AG09319 (cell line): ENCODE measurements around the gene NECAB3.

Experiments used
- DNase-seq: peaks from one replicate; pipeline ENCODE4 v3.0.0-alpha.2; 2010; ENCODE audit warnings: low read depth; ENCODE audit errors: extremely low read depth
- TF ChIP-seq, protein P1 (sequence below): IDR thresholded peaks from 2 replicates; pipeline ENCODE4 v1.5.1; 2011; ENCODE audit warnings: low read depth, mild to moderate bottlenecking, inconsistent platforms, low read length, moderate library complexity

NECAB3 gene

DNA sequence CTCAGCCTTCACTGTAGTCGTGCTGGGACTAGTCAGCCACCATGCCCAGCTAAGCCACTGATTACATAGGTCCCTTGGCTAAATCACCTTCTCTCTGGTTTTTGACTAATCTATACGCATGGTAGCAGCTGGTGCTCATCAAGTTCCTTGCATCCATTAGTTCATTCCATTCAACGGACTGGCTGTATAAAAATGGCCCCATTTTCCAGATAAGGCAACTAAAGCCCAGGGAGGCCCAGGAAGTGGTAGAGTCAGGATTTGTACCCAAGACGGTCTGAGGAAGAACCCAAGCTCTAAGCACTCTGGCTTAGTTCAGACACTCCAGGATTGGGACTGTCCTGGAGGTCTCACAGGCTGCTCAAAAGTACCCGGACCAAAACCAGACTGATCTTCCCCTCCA lies 7.1 kb upstream of the NECAB3 start:
- TF ChIP-seq, protein P1, sequence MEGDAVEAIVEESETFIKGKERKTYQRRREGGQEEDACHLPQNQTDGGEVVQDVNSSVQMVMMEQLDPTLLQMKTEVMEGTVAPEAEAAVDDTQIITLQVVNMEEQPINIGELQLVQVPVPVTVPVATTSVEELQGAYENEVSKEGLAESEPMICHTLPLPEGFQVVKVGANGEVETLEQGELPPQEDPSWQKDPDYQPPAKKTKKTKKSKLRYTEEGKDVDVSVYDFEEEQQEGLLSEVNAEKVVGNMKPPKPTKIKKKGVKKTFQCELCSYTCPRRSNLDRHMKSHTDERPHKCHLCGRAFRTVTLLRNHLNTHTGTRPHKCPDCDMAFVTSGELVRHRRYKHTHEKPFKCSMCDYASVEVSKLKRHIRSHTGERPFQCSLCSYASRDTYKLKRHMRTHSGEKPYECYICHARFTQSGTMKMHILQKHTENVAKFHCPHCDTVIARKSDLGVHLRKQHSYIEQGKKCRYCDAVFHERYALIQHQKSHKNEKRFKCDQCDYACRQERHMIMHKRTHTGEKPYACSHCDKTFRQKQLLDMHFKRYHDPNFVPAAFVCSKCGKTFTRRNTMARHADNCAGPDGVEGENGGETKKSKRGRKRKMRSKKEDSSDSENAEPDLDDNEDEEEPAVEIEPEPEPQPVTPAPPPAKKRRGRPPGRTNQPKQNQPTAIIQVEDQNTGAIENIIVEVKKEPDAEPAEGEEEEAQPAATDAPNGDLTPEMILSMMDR = no peak
- DNase-seq = no peak

DNA sequence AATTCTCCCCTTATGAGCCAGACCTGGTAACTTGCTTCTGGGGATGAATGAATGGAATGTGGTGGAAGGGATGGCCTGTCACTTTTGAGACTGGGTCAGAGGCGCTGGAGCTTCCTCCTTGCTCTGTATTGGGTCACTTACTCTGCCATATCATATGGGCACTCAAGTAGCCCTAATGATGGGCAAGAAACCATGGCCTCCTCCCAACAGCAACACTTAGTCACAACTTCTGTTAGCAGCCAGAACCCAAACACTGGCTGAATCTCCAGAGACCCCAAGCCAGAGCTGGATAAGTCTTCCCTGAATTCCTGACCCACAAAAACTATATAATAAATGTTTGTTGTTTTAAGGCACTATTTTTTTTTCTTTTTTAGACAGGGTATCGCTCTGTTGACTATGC lies 6.5 kb upstream of the NECAB3 start:
- TF ChIP-seq, protein P1 = no peak
- no peak for DNase-seq

DNA sequence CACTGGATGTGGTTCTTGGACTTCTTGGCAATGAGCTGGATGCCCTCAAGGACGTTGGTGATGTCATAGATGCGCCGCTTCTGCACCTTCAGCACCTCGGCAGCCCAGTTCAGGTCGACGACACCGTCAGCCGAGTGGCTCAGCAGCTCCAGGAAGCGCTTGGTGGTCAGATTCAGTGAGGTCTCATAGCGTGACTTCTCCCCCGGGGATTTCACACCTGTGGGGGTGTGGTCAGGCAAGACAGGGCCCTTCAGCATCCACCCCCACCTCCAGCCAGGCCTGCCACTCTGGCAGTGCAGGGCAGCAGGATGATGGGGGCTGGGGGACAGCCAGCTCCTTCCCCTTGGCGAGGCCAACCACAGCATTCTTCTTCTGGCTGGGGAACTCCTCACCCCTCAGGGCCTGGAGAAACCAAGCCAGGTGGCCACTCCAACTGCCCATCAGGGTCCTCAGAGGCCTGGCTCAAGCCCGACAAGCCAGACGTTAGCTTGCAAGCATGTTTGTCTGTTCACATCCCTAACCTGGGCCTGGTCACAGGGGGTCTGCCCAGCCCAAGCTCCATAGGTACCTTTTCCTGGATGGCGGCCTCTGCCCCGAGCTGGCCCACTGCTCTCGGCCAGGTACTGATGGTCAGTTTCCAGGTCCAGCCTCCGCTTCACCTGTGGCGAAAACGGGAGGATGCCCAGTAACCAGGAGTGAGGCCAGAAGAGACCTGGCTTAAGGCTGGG lies 5.7 kb upstream of the NECAB3 start:
- TF ChIP-seq, protein P1 = no peak
- DNase-seq = no peak

DNA sequence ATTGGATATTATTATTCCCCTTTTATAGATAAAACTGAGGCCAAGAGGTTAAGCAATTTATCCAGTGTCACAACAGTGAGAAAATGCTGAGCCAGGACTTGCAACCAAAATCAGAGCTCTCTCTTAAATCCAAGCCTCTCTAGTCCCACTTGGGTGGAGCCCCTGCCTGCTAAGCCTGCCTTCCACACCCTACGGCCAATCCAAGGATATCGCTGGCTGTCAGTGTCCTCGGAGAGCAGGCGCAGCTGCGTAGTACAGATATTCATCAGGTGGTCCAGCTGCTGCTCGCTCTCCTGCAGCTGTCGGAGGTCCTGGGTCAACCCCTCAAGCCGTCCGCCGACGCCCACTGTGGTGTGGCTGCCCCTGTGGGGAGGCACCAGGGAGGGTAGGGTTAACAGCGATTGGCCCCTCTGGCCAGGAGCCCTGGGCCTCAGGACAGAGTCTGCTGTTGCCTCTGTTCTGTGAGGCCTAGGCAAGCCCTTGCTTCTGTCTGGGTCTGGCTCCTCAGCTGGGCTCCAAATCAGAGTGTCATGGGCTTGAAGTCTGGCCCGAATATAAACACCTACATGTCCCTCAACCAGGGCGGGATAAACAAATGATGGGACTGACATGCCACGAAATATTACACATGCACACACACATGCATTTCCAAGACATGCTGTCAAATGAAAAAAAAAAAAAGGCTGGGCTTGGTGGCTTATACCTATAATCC lies 3.9 kb upstream of the NECAB3 start:
- TF ChIP-seq, protein P1 = no peak
- DNase-seq = no peak

DNA sequence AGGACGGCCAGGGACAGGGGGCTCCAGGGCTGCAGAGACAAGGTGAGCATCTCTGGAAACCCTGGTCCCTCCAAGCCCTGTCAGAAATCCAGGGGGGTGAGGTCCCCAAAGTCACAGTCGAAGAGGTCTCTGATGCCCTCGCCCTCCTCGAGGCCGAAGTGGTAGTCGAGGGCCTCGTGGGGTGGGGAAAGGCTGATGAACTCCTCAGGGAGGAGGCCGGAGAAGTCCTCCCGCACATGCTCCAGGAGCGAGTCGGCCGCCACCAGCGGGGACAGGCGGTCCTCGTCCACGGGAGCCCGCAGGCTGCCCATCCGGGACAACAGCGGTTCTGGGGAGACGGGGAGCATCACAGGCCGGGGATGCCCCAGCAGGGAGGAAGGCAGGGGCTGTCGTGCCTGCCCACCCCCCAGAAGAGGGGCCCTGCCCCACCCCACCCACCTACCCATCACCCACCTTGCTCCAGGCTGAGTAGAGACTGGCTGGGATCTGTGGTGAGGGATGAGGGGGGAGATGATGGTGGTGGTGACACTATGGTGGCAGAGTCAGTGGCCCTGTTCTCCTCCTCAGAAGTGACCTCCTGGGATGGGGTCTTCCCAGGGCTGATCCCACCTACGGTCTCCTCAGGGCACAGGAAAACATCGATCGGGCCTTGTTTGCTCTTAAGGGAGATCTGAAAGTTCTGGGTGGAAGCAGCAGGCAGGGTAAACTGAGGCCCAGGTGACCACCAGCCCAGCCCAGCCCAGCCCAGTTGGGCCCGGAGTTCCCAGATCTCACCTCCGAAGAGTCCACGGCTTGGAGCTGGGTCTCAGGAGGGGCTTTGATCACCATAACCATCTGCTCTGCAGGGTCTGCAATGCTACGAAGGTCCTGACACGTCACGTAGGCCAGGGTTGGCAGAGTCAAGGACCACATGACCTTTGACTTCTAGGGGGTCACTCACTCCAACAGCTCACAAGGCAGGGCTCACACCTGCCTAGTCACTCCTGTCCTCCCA lies 2.7 kb upstream of the NECAB3 start:
- TF ChIP-seq, protein P1 = no peak
- DNase-seq = no peak

DNA sequence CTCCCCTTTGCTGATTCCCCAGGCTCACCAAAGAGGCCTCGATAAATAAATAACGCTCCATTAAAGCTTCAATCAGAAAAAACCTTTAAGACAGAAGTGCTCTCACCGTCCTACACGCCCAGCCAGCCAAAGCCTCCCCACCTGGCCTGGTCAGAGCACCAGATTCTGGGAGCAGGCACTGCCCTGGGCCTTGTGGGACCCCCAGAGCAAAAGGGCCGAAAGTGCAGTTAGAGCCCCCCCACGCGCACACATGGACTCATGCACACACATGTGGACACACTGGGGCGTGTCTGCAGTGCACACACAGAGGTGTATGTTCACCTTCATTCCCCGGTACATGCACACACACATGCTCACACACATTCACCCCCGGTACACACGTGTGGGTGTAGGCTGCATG lies 1.9 kb upstream of the NECAB3 start:
- no peak for DNase-seq
- TF ChIP-seq, protein P1 = no peak
